CD4-positive, alpha-beta memory T cell (primary cell): ENCODE data around the gene SLC25A26. TPM values are rescaled to one million over a fixed set of nuclear protein-coding genes. Genes with fewer than 3 reads are reported as not detected.

Source experiments
- CTCF ChIA-PET: fragments of 350-600 bp; sonication (Branson Sonifier 250); formaldehyde crosslinking; loops from one replicate; lab custom pipeline; 2021; ENCODE audit warnings: inconsistent platforms; ENCODE audit not compliant: partially characterized antibody; lab: Charles Lee
- POLR2A ChIA-PET: fragments of 350-600 bp; sonication (Branson Sonifier 250); formaldehyde crosslinking; loops from one replicate; lab custom pipeline; 2021; ENCODE audit not compliant: partially characterized antibody; lab: Charles Lee
- DNase-seq, 5 donors: peaks; one replicate each; pipeline versions ENCODE4 v3.0.0 to v3.0.0-alpha.2; 2020 to 2022; ENCODE audit warnings: mixed read lengths in 1 of 5
- H3K27ac ChIP-seq: one replicate; pipeline ENCODE4 v1.7.0; 2013; ENCODE audit warnings: low read depth, low read length
- H3K27me3 ChIP-seq: 2 replicates; pipeline ENCODE4 v1.7.0; 2013; ENCODE audit warnings: mild to moderate bottlenecking, low read length, moderate library complexity; ENCODE audit not compliant: insufficient read depth
- H3K36me3 ChIP-seq: 2 replicates; pipeline ENCODE4 v1.7.0; 2013; ENCODE audit warnings: mild to moderate bottlenecking, low read length, moderate library complexity; ENCODE audit not compliant: insufficient read depth
- H3K4me1 ChIP-seq: 2 replicates; pipeline ENCODE4 v1.7.0; 2013; ENCODE audit warnings: mild to moderate bottlenecking, low read length, moderate library complexity; ENCODE audit not compliant: insufficient read depth
- H3K4me3 ChIP-seq, 2 donors: one replicate each; pipeline ENCODE4 v1.7.0; 2013; ENCODE audit warnings: low read length in 2 of 2, mild to moderate bottlenecking in 1 of 2
- H3K9me3 ChIP-seq, 2 donors: one replicate each; pipeline ENCODE4 v1.7.0; 2013; ENCODE audit warnings: low read length in 2 of 2, control low read depth in 1 of 2; ENCODE audit not compliant: control insufficient read depth in 1 of 2
- H3K27ac Mint-ChIP-seq, 7 donors: one replicate each; pipeline ENCODE4 v1.8.0; 2020 to 2021; ENCODE audit warnings: mixed read lengths in 7 of 7, mild to moderate bottlenecking in 6 of 7, inconsistent platforms in 3 of 7, moderate library complexity in 3 of 7
- H3K27me3 Mint-ChIP-seq, 2 donors: one replicate each; pipeline ENCODE4 v1.8.0; 2020 to 2021; ENCODE audit warnings: mixed read lengths in 2 of 2
- H3K36me3 Mint-ChIP-seq, 2 donors: one replicate each; pipeline ENCODE4 v1.8.0; 2020 to 2021; ENCODE audit warnings: mixed read lengths in 2 of 2, inconsistent platforms in 1 of 2, mild to moderate bottlenecking in 1 of 2
- H3K4me1 Mint-ChIP-seq, 4 donors: one replicate each; pipeline ENCODE4 v1.8.0; 2020 to 2021; ENCODE audit warnings: mixed read lengths in 4 of 4, mild to moderate bottlenecking in 1 of 4
- H3K4me3 Mint-ChIP-seq, 8 donors: one replicate each; pipeline ENCODE4 v1.8.0; 2020 to 2021; ENCODE audit warnings: mixed read lengths in 8 of 8, mild to moderate bottlenecking in 7 of 8, moderate library complexity in 6 of 8, inconsistent platforms in 3 of 8
- H3K9me3 Mint-ChIP-seq, 8 donors: one replicate each; pipeline ENCODE4 v1.8.0; 2020 to 2021; ENCODE audit warnings: mixed read lengths in 8 of 8, mild to moderate bottlenecking in 5 of 8, inconsistent platforms in 3 of 8, moderate library complexity in 1 of 8
- intact Hi-C: fragments of 100-400 bp; cut with micrococcal nuclease; formaldehyde crosslinking; loops from one replicate; pipeline ENCODE4 v1.15.1; 2023
- polyA plus RNA-seq, 2 donors: library from polyadenylated mRNA; unstranded; fragments of 300-500 nt; fragmentation: Illumina TruSeq; gene quantifications; one replicate each; pipeline ENCODE4 v1.2.3, GENCODE V29; 2021
- total RNA-seq, 2 experiments: library from RNA; stranded (reverse); gene quantifications; one replicate each; pipeline ENCODE4 v1.2.3, GENCODE V29; 2021

Gene SLC25A26
- total and polyA plus RNA-seq, 4 experiments from 2014 or later: 18.9 to 58.1 (median 29.1) TPM

DNA sequence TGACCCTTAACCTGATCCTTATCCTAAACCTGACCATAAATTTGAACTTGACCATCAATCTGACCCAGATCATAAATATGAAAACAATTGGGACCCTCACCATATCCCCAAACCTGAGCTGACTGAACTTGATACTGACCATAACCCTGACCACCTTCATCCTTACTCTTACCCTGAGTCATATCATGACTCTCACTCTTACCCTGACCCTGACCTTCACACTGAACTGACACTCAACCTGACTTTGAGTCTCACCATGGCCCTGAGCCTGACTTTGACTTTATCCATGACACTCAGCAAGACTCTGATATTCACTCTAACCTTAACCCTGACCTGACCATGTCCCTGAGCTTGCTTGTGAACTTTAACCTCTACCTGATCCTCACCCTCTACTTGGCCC, 34.3 kb upstream of the SLC25A26 start:
- intact Hi-C loops: no loop called here
- Histone ChIP-seq H3K27me3 (peaks cover 4% of the 10 kb centered on the region), H3K4me3 (no peak overlapping the region), H3K4me1 (no peaks in the 10 kb centered on the region), H3K9me3 (no peaks in the 10 kb centered on the region), H3K27ac (no peak overlapping the region), H3K36me3 (no peaks in the 10 kb centered on the region)
- ChIA-PET CTCF (no interaction called here), POLR2A (interaction anchor here (0.5 kb wide), 1 partner anchor 22 kb away, joined by 4 read pairs; no protein-coding TSS in a partner anchor)
- Mint-ChIP-seq H3K4me1 (peaks cover 0 to 1% (median 0%) of the 10 kb centered on the region in 4 donors), H3K4me3 (no peak overlapping the region), H3K27ac (no peak overlapping the region), H3K36me3 (no peaks in the 10 kb centered on the region), H3K27me3 (peaks cover 7 to 8% of the 10 kb centered on the region in 2 donors), H3K9me3 (peaks cover 0 to 4% (median 1%) of the 10 kb centered on the region in 8 donors)
- DNase-seq: no peak

DNA sequence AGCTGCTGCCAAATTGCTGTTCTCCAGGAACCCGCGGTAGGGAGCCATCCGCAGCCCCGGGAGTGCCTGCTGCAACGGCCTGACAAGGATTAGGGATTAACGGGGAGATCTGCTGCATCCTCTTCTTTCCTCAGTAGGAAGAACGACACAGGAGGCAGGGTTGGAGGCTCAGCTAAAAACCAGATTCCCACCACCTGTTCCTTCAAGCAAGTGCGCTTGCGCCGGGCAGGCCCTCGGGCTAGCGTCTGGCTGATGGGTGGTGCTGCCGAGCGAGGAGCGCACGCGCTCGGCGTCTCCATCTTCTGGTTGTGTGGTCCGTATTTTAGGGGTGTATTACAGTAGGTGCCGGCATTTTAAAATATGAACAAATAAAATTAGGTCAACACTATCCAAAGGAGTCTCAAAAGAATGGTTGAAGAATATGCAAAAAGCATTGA, 25.4 kb upstream of the SLC25A26 start:
- Mint-ChIP-seq H3K27ac (no peak overlapping the region), H3K27me3 (peaks cover 22 to 26% of the 10 kb centered on the region in 2 donors), H3K4me1 (peaks cover 0 to 2% (median 0%) of the 10 kb centered on the region in 4 donors), H3K4me3 (peak overlapping the region in 2 of 8 donors; percentile 17 to 35), H3K9me3 (no peaks in the 10 kb centered on the region), H3K36me3 (no peaks in the 10 kb centered on the region)
- no peak for DNase-seq
- Histone ChIP-seq H3K36me3 (no peaks in the 10 kb centered on the region), H3K4me3 (no peak overlapping the region), H3K4me1 (no peaks in the 10 kb centered on the region), H3K27ac (no peak overlapping the region), H3K27me3 (peaks cover 4% of the 10 kb centered on the region), H3K9me3 (no peaks in the 10 kb centered on the region)
- CTCF ChIA-PET: no interaction called here
- POLR2A ChIA-PET: no interaction called here
- intact Hi-C loops: no loop called here

DNA sequence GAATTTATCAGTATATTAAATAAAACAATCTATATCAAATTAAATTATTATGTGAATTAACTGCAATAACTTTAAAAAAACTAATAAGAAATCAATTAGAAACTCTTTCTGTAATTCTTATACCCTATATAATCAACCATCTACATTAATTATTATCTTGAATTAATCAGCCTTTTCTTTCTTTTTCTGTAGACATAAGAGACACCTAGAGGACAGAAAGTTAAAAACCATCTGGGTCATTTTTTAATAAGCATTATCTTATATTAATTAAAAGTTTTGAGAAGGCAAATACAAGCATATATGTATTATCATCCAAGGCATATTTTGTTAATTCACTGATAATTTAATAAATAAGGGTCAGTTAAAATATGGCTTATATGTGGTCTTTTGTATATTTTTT, 24.2 kb upstream of the SLC25A26 start:
- CTCF ChIA-PET: no interaction called here

DNA sequence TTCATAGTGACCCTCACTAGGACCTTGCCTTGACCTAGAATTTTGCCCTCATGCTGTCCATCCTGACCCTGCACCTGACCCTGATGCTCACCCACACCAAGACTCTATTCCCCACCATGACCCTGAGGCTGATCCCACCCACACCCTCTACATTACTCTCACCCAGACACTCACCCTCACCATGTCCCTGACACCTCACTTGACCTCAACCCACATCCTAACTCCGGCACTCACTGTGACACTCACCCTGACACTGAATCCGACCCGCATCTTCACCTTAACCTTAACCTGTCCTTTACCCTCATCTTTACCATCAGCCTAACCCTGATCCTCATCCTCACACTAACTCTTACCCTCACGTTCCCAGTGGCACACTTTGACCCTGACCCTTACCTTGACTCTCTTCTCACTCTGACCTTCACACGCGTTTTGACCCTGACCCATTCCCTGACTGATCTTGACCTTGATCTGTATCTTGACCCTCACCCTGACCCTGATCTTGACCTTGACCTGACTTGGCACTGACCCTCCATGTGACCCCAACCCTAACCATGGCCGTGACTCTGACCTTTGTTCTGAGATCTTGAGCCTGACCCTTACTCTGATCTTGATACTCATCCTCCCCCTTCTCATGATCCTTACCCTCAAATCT, 22.2 kb upstream of the SLC25A26 start:
- Mint-ChIP-seq H3K4me3 (no peak overlapping the region), H3K4me1 (peaks cover 0 to 2% (median 0%) of the 10 kb centered on the region in 4 donors), H3K27me3 (peaks cover 26 to 31% of the 10 kb centered on the region in 2 donors), H3K27ac (no peak overlapping the region), H3K36me3 (no peaks in the 10 kb centered on the region), H3K9me3 (no peaks in the 10 kb centered on the region)
- Histone ChIP-seq H3K9me3 (no peaks in the 10 kb centered on the region), H3K36me3 (no peaks in the 10 kb centered on the region), H3K27ac (no peak overlapping the region), H3K27me3 (no peaks in the 10 kb centered on the region), H3K4me1 (no peaks in the 10 kb centered on the region), H3K4me3 (no peak overlapping the region)
- ChIA-PET POLR2A (no interaction called here), CTCF (no interaction called here)
- intact Hi-C loops: no loop called here
- no peak for DNase-seq

More for the DNA sequence above, 24.2 kb upstream of the SLC25A26 start:
- H3K4me1 ChIP-seq: no peaks in the 10 kb centered on the region
- Mint-ChIP-seq H3K9me3 (no peaks in the 10 kb centered on the region), H3K36me3 (no peaks in the 10 kb centered on the region), H3K4me1 (peaks cover 0 to 2% (median 0%) of the 10 kb centered on the region in 4 donors), H3K4me3 (no peak overlapping the region), H3K27ac (no peak overlapping the region), H3K27me3 (peaks cover 24 to 28% of the 10 kb centered on the region in 2 donors)
- H3K36me3 ChIP-seq: no peaks in the 10 kb centered on the region
- no peaks in the 10 kb centered on the region for H3K9me3 ChIP-seq
- intact Hi-C loops: no loop called here
- H3K27me3 ChIP-seq: no peaks in the 10 kb centered on the region
- POLR2A ChIA-PET: no interaction called here
- DNase-seq: no peak
- no peak overlapping the region for H3K27ac ChIP-seq
- H3K4me3 ChIP-seq: no peak overlapping the region

DNA sequence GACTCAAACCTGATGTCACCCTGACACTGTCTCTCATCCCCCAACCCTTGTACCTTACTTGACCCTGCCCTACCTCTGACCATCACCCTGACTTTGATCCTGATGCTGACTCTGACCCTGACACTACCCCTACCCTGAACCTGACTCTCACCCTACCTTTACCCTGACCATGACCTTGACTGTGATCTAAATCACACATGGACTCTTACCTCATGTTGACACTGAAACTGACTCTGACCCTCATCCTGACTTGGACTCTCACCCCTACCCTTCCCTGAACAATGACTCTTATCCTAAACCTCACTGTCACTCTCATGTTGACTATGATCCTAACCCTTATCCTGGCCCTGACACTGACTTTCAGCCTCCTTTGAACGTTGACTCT, 21.7 kb upstream of the SLC25A26 start:
- CTCF ChIA-PET: no interaction called here
- Mint-ChIP-seq H3K4me3 (no peak overlapping the region), H3K36me3 (no peaks in the 10 kb centered on the region), H3K4me1 (peaks cover 0 to 2% (median 0%) of the 10 kb centered on the region in 4 donors), H3K27me3 (peaks cover 29 to 31% of the 10 kb centered on the region in 2 donors), H3K9me3 (no peaks in the 10 kb centered on the region), H3K27ac (no peak overlapping the region)
- Histone ChIP-seq H3K9me3 (no peaks in the 10 kb centered on the region), H3K4me1 (no peaks in the 10 kb centered on the region), H3K4me3 (no peak overlapping the region), H3K36me3 (no peaks in the 10 kb centered on the region), H3K27me3 (no peaks in the 10 kb centered on the region), H3K27ac (no peak overlapping the region)
- no peak for DNase-seq
- POLR2A ChIA-PET: no interaction called here
- intact Hi-C loops: no loop called here

DNA sequence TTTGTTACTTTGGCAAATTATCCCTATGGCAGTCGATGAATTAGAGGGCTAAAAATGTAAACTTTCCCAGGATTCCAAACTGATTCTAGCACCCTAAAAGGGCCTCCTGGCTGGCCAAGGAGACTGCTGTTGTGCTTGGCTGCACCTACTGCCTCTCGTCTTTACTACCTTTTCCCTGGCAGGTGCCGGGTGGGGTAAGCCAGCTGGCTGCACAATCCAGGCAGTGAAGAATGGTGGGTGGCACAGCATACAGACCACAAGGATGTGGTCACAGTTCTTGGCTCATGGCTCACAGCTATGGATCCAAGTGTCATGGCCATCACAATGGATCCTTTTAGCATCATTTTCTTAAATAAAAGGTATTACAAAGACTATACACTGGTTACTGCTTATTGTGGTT, 20.7 kb upstream of the SLC25A26 start:
- intact Hi-C loops: no loop called here

DNA sequence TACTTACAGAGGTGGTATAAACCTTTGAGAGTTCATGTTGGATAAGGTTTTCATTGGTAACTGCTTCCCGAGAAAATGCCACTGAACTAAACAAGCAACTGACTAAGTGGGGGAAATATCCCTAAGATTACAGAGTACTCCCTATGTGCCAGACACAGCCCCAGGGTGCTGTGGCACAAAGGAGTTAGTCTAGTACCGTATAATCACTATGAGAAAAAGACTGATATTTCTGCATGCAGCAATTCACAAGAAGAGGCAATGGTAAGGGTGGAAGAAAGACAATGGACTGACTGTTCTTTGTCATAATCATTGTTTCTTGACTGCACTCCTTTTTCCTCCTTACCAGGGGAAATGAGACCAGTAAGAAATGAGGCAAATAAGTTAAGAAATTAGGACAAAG, 20.0 kb upstream of the SLC25A26 start:
- Mint-ChIP-seq H3K36me3 (no peaks in the 10 kb centered on the region), H3K27ac (no peak overlapping the region), H3K9me3 (no peaks in the 10 kb centered on the region), H3K4me1 (no peaks in the 10 kb centered on the region), H3K27me3 (peaks cover 21 to 34% of the 10 kb centered on the region in 2 donors), H3K4me3 (no peak overlapping the region)
- H3K4me3 ChIP-seq: no peak overlapping the region
- no peak for DNase-seq
- ChIA-PET POLR2A (no interaction called here), CTCF (no interaction called here)
- H3K27me3 ChIP-seq: no peaks in the 10 kb centered on the region
- H3K9me3 ChIP-seq: no peaks in the 10 kb centered on the region
- H3K27ac ChIP-seq: no peak overlapping the region
- H3K4me1 ChIP-seq: no peaks in the 10 kb centered on the region
- H3K36me3 ChIP-seq: no peaks in the 10 kb centered on the region
- intact Hi-C loops: no loop called here

More for the DNA sequence above, 20.7 kb upstream of the SLC25A26 start:
- ChIA-PET CTCF (no interaction called here), POLR2A (no interaction called here)
- no peak for DNase-seq
- H3K4me3 ChIP-seq: no peak overlapping the region
- no peaks in the 10 kb centered on the region for H3K9me3 ChIP-seq
- no peaks in the 10 kb centered on the region for H3K36me3 ChIP-seq
- H3K27me3 Mint-ChIP-seq: peaks cover 26 to 37% of the 10 kb centered on the region in 2 donors
- no peaks in the 10 kb centered on the region for H3K4me1 ChIP-seq
- H3K27me3 ChIP-seq: no peaks in the 10 kb centered on the region
- H3K36me3 Mint-ChIP-seq: no peaks in the 10 kb centered on the region
- no peak overlapping the region for H3K27ac ChIP-seq
- H3K9me3 Mint-ChIP-seq: no peaks in the 10 kb centered on the region
- no peak overlapping the region for H3K4me3 Mint-ChIP-seq
- peaks cover 0 to 2% (median 0%) of the 10 kb centered on the region in 4 donors for H3K4me1 Mint-ChIP-seq
- H3K27ac Mint-ChIP-seq: no peak overlapping the region
